GM18502 (cell line): ENCODE results near the gene RALB.
"Not testable (repeated sequence)": the region's sequence is repeated elsewhere in the genome, so short reads cannot be mapped to it uniquely, and the experiment has no call there.

Experiments used
- ATAC-seq: cut with Tn5 transposase; IDR thresholded peaks from one replicate; pipeline ENCODE4 v1.9.1; 2021; ENCODE audit warnings: mild to moderate bottlenecking; ENCODE audit not compliant: unreplicated experiment, poor library complexity

Gene RALB

GRCh38 chr2:120313695-120314615 lies 61.3 kb downstream of the RALB start:
- no peak for ATAC-seq

GRCh38 chr2:120314690-120315366 lies 62.2 kb downstream of the RALB start:
- no peak for ATAC-seq

- ATAC-seq: no peak
These were observed 62.8 kb downstream of the RALB start for GRCh38 chr2:120315367-120316033.

- ATAC-seq: no peak
These were observed 63.4 kb downstream of the RALB start for GRCh38 chr2:120316071-120316470.

- ATAC-seq: no peak
These were observed 64.0 kb downstream of the RALB start for GRCh38 chr2:120316528-120317179.

- ATAC-seq: no peak
These were observed 64.5 kb downstream of the RALB start for GRCh38 chr2:120317180-120317533.

GRCh38 chr2:120317916-120318315 lies 65.3 kb downstream of the RALB start:
- ATAC-seq: no peak

- no peak for ATAC-seq
These were observed 66.0 kb downstream of the RALB start for GRCh38 chr2:120318626-120319025.

GRCh38 chr2:120319123-120319522 lies 66.5 kb downstream of the RALB start:
- no peak for ATAC-seq

GRCh38 chr2:120319686-120320317 lies 67.2 kb downstream of the RALB start:
- ATAC-seq: no peak

GRCh38 chr2:120320318-120320851 lies 67.7 kb downstream of the RALB start:
- ATAC-seq: no peak

- not testable (repeated sequence) for ATAC-seq
These were observed 68.4 kb downstream of the RALB start for GRCh38 chr2:120320887-120321556.

- no peak for ATAC-seq
These were observed 69.2 kb downstream of the RALB start for GRCh38 chr2:120321721-120322284.

- no peak for ATAC-seq
These were observed 69.7 kb downstream of the RALB start for GRCh38 chr2:120322329-120322728.

- no peak for ATAC-seq
These were observed 70.6 kb downstream of the RALB start for GRCh38 chr2:120323214-120323613.

GRCh38 chr2:120323807-120324399 lies 71.3 kb downstream of the RALB start:
- ATAC-seq: no peak

GRCh38 chr2:120324933-120325332 lies 72.3 kb downstream of the RALB start:
- ATAC-seq: no peak

GRCh38 chr2:120326066-120326465 lies 73.4 kb downstream of the RALB start:
- ATAC-seq: no peak
